Inflammatory macrophage treated with lipopolysaccharide for 4 hours (primary cell): ENCODE data around the gene MCTP2.
A peak's percentile ranks its signal among the peaks of the same experiment; 100 is the strongest.
"Not testable (repeated sequence)": the region's sequence is repeated elsewhere in the genome, so short reads cannot be mapped to it uniquely, and the experiment has no call there.

Experiments
- DNase-seq: peaks from one replicate; pipeline ENCODE4 v3.0.0-alpha.2; 2020

The MCTP2 gene

DNA sequence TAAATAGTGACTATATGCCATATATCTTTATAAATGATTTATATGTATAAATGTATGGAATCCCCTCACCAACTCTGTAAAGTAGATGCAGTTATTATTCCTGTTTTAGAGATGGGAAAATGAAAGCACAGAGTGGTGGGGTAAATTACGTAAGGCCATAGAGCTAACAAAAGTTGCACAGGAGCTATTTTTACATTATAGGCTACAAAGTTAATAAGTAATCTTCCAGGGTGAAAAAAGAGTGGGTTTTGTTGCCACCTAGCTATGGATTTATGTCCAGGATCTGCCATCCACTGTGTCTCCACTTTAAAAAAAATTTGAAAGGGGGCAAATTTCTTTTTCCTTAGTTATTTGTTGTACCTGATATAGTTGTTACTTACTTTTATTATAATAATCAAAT, 235.7 kb downstream of the MCTP2 start:
- DNase-seq: peak; percentile 3

DNA sequence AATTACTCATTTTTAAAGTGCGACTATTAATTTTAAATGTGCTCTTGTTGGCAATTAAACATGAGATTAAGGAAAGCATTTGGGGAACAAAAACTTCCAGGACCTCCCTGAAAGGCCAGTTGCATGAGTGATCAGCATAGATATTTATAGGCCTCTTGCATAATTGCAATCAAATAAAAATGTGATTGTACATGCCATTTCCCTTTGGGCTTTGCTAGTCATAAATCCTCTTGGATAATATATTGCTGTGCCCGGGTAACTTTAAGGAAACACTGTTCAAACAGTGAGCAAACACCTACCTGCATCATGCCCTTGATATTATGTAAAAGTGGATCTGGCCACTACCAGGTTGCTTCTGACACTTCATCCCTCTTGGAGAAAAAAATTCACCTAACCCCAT, 239.1 kb downstream of the MCTP2 start:
- DNase-seq: no peak

DNA sequence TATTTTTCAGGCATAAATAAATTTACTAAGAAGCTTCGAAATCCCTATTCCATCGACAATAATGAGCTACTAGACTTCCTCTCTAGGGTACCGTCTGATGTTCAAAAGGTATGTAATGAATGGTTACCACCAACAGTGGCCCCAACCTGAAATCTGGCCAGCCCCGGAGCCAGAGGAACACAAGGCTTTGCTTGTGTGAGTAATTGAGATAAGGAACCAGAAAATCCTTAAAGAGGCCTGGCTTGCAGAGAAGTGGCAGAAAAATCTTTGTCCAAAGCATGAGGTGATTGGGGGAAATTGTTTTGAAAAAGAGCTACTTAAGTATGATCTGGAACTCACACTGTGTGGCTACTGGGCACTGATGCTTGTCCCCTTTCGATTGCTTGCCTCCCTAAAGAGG, 245.3 kb downstream of the MCTP2 start:
- no peak for DNase-seq

- no peak for DNase-seq
Observed at GRCh38 chr15:94477913-94478553, 246.7 kb downstream of the MCTP2 start.

- DNase-seq: no peak
Observed at GRCh38 chr15:94478763-94479162, 247.4 kb downstream of the MCTP2 start.

- no peak for DNase-seq
Observed at GRCh38 chr15:94480289-94480834, 249.0 kb downstream of the MCTP2 start.

DNA sequence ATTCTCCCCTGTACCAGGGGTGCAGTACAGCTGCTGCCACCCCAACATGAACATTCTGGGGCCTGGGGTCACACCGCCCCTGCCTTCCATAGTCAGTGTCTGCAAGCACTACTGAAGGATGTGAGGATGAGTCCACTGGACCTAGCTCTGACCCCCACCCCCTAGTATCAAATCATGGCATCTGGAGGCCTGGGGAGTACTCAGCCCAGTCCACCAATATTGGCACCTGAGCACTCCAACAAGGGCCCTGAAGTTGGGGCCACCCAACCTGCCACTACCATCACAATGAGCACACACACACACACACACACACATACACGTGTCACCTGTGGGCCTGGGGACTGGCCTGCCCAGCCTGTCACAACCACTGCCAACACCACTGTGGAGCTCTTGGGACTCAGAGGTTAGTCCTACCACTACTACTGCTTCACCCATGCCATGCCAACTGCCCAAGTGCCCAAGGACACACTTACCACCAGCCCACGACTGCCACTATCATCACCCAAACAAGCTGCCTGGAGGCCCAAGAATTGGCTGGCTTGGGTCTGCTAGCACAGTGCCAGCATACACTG, 253.9 kb downstream of the MCTP2 start:
- no peak for DNase-seq

DNA sequence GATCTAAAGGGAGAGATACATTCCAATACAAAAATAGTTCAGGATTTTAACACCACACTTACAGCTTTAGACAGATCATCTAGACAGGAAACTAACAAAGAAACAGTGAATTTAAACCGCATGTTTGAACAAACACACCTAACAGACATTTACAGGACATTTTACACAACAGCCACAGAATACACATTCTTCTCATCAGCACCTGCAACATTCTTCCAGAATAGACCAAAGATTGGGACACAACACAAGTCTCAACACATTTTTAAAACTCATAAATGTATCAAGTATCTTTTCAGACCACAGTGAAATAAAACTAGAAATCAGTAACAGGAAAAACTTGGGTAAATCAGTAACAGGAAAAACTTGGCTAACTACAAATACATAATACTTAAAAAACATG, 256.3 kb downstream of the MCTP2 start:
- no peak for DNase-seq

DNA sequence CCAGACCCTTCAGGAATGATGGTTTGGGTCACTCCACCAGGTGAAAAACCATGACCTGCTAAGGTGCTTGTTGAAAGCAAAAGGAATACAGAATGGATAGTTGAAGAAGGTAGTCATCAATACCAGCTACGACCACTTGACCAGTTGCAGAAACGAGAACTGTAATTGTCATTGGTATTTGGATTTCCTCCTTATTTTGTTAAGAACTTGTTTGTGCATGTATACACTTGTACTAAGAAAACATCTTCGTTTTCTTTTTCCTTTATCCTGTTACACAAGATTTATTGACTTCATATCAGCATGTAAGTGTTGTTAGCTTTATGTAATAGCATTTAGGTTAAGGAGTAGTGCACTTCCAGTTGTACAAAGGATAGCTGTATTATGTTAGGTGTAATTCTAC, 261.8 kb downstream of the MCTP2 start:
- no peak for DNase-seq

- not testable (repeated sequence) for DNase-seq
Observed at GRCh38 chr15:94493586-94493985, 262.2 kb downstream of the MCTP2 start.

GRCh38 chr15:94494732-94495131, 263.4 kb downstream of the MCTP2 start:
- no peak for DNase-seq

- no peak for DNase-seq
Observed at GRCh38 chr15:94503293-94503692, 271.9 kb downstream of the MCTP2 start.

DNA sequence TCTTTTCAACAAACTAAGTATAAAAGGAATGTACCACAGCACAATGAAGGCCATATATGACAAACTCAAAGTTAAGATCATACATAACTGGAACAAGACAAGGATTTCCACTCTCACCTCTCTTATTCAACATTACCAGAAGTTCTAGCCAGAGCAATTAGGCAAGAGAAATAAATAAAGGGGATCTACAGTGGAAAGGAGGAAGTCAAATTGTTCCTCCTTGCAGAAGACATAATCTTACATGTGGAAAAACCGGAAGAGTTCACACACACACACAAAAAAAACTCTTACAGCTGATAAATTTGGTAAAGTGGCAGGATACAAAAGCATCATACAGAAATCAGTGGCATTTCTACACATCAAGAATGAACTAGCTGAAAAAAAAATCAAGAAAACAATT, 277.9 kb downstream of the MCTP2 start:
- peak; percentile 16 for DNase-seq

DNA sequence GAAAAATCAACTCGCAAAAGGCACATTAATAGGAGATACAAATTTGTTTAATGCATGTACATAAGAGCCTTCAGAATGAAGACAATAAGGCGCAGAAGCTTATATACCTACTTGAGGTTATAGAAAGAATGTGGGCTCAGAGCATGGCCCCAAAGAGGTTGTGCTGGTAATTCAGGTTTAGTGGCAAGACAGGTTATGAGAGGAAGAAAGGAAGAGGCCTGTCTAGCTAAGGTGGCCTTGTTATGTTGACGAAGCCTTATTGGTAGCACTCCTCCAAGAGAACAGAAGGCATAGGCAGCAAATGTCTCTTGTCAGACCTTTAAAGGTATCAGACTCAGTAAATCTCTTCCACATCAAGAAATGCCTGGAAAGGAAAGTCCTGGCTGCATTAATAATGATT, 290.8 kb downstream of the MCTP2 start:
- DNase-seq: no peak

DNA sequence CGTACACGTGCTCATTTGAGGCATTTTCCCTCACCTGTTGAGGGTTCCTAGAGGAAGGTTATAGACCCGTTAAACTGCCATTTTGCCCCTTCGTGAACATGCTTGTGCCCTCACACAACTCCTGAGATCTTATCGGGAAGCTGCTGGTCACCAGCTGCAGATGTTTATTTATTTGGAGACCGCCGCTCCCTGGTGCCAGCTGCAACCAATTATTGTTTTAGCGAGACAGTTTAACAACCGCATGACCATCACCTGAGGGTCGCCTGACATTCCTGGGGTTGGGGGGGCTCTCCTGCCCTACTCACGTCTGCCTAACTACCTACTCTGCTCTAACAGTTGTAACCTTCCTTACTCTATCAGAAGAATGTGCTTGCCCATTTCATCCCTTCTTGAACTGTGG, 292.5 kb downstream of the MCTP2 start:
- DNase-seq: no peak

- DNase-seq: no peak
Observed at GRCh38 chr15:94524565-94524964, 293.2 kb downstream of the MCTP2 start.

GRCh38 chr15:94526071-94526689, 294.8 kb downstream of the MCTP2 start:
- DNase-seq: no peak

DNA sequence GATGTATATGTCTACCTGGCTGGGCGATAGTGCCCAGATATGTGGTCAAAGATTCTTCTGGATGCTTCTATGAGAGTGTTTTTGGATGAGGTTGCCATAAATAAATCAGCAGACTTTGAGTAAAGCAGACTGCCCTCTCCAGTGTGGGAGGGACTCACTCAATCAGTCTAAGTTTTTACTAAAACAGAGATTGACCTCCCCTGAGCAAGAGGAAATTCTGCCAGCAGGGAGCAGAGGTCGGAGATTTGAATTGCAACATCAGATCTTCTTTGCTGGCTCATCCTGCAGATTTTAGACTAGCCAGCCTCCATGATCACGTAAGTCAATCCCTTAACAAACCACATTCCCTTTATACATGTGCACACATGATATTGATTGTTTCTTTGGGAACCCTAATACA, 300.9 kb downstream of the MCTP2 start:
- no peak for DNase-seq
